Measurements from ENCODE around the gene ITPRID2.

GRCh38 chr2:181878448-181878847 lies 13.1 kb upstream of the ITPRID2 start:
- TF ChIP-seq POLR2A (IDR thresholded peaks at IDR 0.05) (no peak), POLR2AphosphoS5 (IDR thresholded peaks at IDR 0.05) (no peak), CTCF (IDR thresholded peaks at IDR 0.05) (no peak)
